ENCODE measurements around the gene PHF20.
A peak's percentile ranks its signal among the peaks of the same experiment; 100 is the strongest.

Gene PHF20

GRCh38 chr20:35886537-35886936, 114.7 kb downstream of the PHF20 start:
- no peak overlapping the region for H4K12ac ChIP-seq (ENCODE audit: low read depth, low read length)
- no peak overlapping the region for H3K9ac ChIP-seq (ENCODE audit: low read length)
- no peak overlapping the region for H2AFZ ChIP-seq (ENCODE audit: insufficient read depth, low read length, poor library complexity)
- DNase-seq = peak in 1 of 2 donors; percentile 52
- H4K8ac ChIP-seq (ENCODE audit: low read depth, low read length) = no peak overlapping the region
- H3K27ac ChIP-seq (ENCODE audit: low read depth, low read length) = no peak overlapping the region
- peaks cover 3 to 8% of the 10 kb centered on the region in 2 experiments for H3K4me1 ChIP-seq (ENCODE audit: control insufficient read depth in 1 of 2, insufficient read depth in 2 of 2, low read length in 2 of 2)
- H3K79me1 ChIP-seq (ENCODE audit: low read length) = peaks cover 3% of the 10 kb centered on the region
- H2AK5ac ChIP-seq (ENCODE audit: low read length) = no peak overlapping the region
- no CpG with 5 or more reads among the region's 3 CpGs for WGBS (ENCODE audit: extremely low coverage, insufficient coverage, insufficient read length)
- no peak overlapping the region for H3K4me3 ChIP-seq (ENCODE audit: low read depth, low read length)
- no peak overlapping the region for H2BK5ac ChIP-seq (ENCODE audit: low read depth, low read length, poor library complexity)
- no peak overlapping the region for H2BK120ac ChIP-seq (ENCODE audit: insufficient read depth, low read length, poor library complexity)
- peaks cover 2% of the 10 kb centered on the region in 2 experiments for H3K36me3 ChIP-seq (ENCODE audit: control insufficient read depth in 1 of 2, insufficient read depth in 2 of 2, low read length in 2 of 2)
- no peak overlapping the region for H3K23ac ChIP-seq (ENCODE audit: low read length)
- no peak overlapping the region for H3K14ac ChIP-seq (ENCODE audit: low read length)
- no peak overlapping the region for H2BK12ac ChIP-seq (ENCODE audit: low read length)
- H4K91ac ChIP-seq (ENCODE audit: low read depth, low read length) = no peak overlapping the region
- no peaks in the 10 kb centered on the region for H3K27me3 ChIP-seq (ENCODE audit: insufficient read depth, low read length)
- H3K79me2 ChIP-seq (ENCODE audit: control insufficient read depth, insufficient read depth, low read length, poor library complexity) = no peaks in the 10 kb centered on the region
- no peak overlapping the region for H3K4ac ChIP-seq (ENCODE audit: low read depth, low read length)
- H3K4me2 ChIP-seq (ENCODE audit: low read length) = no peak overlapping the region
- H3K9me3 ChIP-seq (ENCODE audit: insufficient read depth, low read depth, low read length) = no peaks in the 10 kb centered on the region
- H3K18ac ChIP-seq (ENCODE audit: low read length) = no peak overlapping the region

- no peak overlapping the region for H3K27ac ChIP-seq (ENCODE audit: low read depth, low read length)
- H3K23ac ChIP-seq (ENCODE audit: low read length) = no peak overlapping the region
- no CpG with 5 or more reads among the region's 8 CpGs for WGBS (ENCODE audit: extremely low coverage, insufficient coverage, insufficient read length)
- H3K14ac ChIP-seq (ENCODE audit: low read length) = no peak overlapping the region
- H4K8ac ChIP-seq (ENCODE audit: low read depth, low read length) = no peak overlapping the region
- H3K4me3 ChIP-seq (ENCODE audit: low read depth, low read length) = no peak overlapping the region
- no peak overlapping the region for H3K4me2 ChIP-seq (ENCODE audit: low read length)
- H3K79me2 ChIP-seq (ENCODE audit: control insufficient read depth, insufficient read depth, low read length, poor library complexity) = no peaks in the 10 kb centered on the region
- H2BK120ac ChIP-seq (ENCODE audit: insufficient read depth, low read length, poor library complexity) = no peak overlapping the region
- H4K91ac ChIP-seq (ENCODE audit: low read depth, low read length) = no peak overlapping the region
- peaks cover 0 to 2% of the 10 kb centered on the region in 2 experiments for H3K36me3 ChIP-seq (ENCODE audit: control insufficient read depth in 1 of 2, insufficient read depth in 2 of 2, low read length in 2 of 2)
- H3K4ac ChIP-seq (ENCODE audit: low read depth, low read length) = no peak overlapping the region
- no peak overlapping the region for H4K12ac ChIP-seq (ENCODE audit: low read depth, low read length)
- H3K27me3 ChIP-seq (ENCODE audit: insufficient read depth, low read length) = no peaks in the 10 kb centered on the region
- H2AFZ ChIP-seq (ENCODE audit: insufficient read depth, low read length, poor library complexity) = no peak overlapping the region
- DNase-seq = no peak
- no peak overlapping the region for H3K9ac ChIP-seq (ENCODE audit: low read length)
- no peaks in the 10 kb centered on the region for H3K9me3 ChIP-seq (ENCODE audit: insufficient read depth, low read depth, low read length)
- H2BK12ac ChIP-seq (ENCODE audit: low read length) = no peak overlapping the region
- H2AK5ac ChIP-seq (ENCODE audit: low read length) = no peak overlapping the region
- peaks cover 3% of the 10 kb centered on the region for H3K79me1 ChIP-seq (ENCODE audit: low read length)
- no peak overlapping the region for H3K18ac ChIP-seq (ENCODE audit: low read length)
- no peak overlapping the region for H2BK5ac ChIP-seq (ENCODE audit: low read depth, low read length, poor library complexity)
- peaks cover 1 to 8% of the 10 kb centered on the region in 2 experiments for H3K4me1 ChIP-seq (ENCODE audit: control insufficient read depth in 1 of 2, insufficient read depth in 2 of 2, low read length in 2 of 2)
These were observed 115.7 kb downstream of the PHF20 start for GRCh38 chr20:35887393-35888064.

GRCh38 chr20:35888657-35889056, 116.8 kb downstream of the PHF20 start:
- no peak overlapping the region for H3K9ac ChIP-seq (ENCODE audit: low read length)
- no CpG with 5 or more reads among the region's 1 CpG for WGBS (ENCODE audit: extremely low coverage, insufficient coverage, insufficient read length)
- no peak overlapping the region for H3K4ac ChIP-seq (ENCODE audit: low read depth, low read length)
- no peak overlapping the region for H2AFZ ChIP-seq (ENCODE audit: insufficient read depth, low read length, poor library complexity)
- H4K91ac ChIP-seq (ENCODE audit: low read depth, low read length) = no peak overlapping the region
- H4K8ac ChIP-seq (ENCODE audit: low read depth, low read length) = no peak overlapping the region
- no peaks in the 10 kb centered on the region for H3K79me2 ChIP-seq (ENCODE audit: control insufficient read depth, insufficient read depth, low read length, poor library complexity)
- no peak overlapping the region for H3K18ac ChIP-seq (ENCODE audit: low read length)
- H3K27ac ChIP-seq (ENCODE audit: low read depth, low read length) = no peak overlapping the region
- DNase-seq = peak in 1 of 2 donors; percentile 29
- no peak overlapping the region for H4K12ac ChIP-seq (ENCODE audit: low read depth, low read length)
- no peak overlapping the region for H2BK12ac ChIP-seq (ENCODE audit: low read length)
- no peaks in the 10 kb centered on the region for H3K9me3 ChIP-seq (ENCODE audit: insufficient read depth, low read depth, low read length)
- H3K4me2 ChIP-seq (ENCODE audit: low read length) = no peak overlapping the region
- no peak overlapping the region for H3K4me3 ChIP-seq (ENCODE audit: low read depth, low read length)
- no peak overlapping the region for H2AK5ac ChIP-seq (ENCODE audit: low read length)
- no peak overlapping the region for H3K14ac ChIP-seq (ENCODE audit: low read length)
- no peaks in the 10 kb centered on the region for H3K27me3 ChIP-seq (ENCODE audit: insufficient read depth, low read length)
- no peak overlapping the region for H2BK120ac ChIP-seq (ENCODE audit: insufficient read depth, low read length, poor library complexity)
- no peak overlapping the region for H2BK5ac ChIP-seq (ENCODE audit: low read depth, low read length, poor library complexity)
- H3K79me1 ChIP-seq (ENCODE audit: low read length) = no peaks in the 10 kb centered on the region
- H3K23ac ChIP-seq (ENCODE audit: low read length) = no peak overlapping the region
- H3K36me3 ChIP-seq (ENCODE audit: control insufficient read depth in 1 of 2, insufficient read depth in 2 of 2, low read length in 2 of 2) = peaks cover 0 to 2% of the 10 kb centered on the region in 2 experiments
- peaks cover 0 to 4% of the 10 kb centered on the region in 2 experiments for H3K4me1 ChIP-seq (ENCODE audit: control insufficient read depth in 1 of 2, insufficient read depth in 2 of 2, low read length in 2 of 2)

- no peak overlapping the region for H3K4me3 ChIP-seq (ENCODE audit: low read depth, low read length)
- no peak overlapping the region for H4K8ac ChIP-seq (ENCODE audit: low read depth, low read length)
- no peaks in the 10 kb centered on the region for H3K79me1 ChIP-seq (ENCODE audit: low read length)
- no peaks in the 10 kb centered on the region for H3K9me3 ChIP-seq (ENCODE audit: insufficient read depth, low read depth, low read length)
- no peak overlapping the region for H3K9ac ChIP-seq (ENCODE audit: low read length)
- H3K4me1 ChIP-seq (ENCODE audit: control insufficient read depth in 1 of 2, insufficient read depth in 2 of 2, low read length in 2 of 2) = peaks cover 0 to 4% of the 10 kb centered on the region in 2 experiments
- no peaks in the 10 kb centered on the region for H3K79me2 ChIP-seq (ENCODE audit: control insufficient read depth, insufficient read depth, low read length, poor library complexity)
- H3K4ac ChIP-seq (ENCODE audit: low read depth, low read length) = no peak overlapping the region
- no CpG with 5 or more reads among the region's 2 CpGs for WGBS (ENCODE audit: extremely low coverage, insufficient coverage, insufficient read length)
- H3K27me3 ChIP-seq (ENCODE audit: insufficient read depth, low read length) = no peaks in the 10 kb centered on the region
- H2BK120ac ChIP-seq (ENCODE audit: insufficient read depth, low read length, poor library complexity) = no peak overlapping the region
- no peak overlapping the region for H2BK5ac ChIP-seq (ENCODE audit: low read depth, low read length, poor library complexity)
- no peak overlapping the region for H3K23ac ChIP-seq (ENCODE audit: low read length)
- no peak overlapping the region for H3K27ac ChIP-seq (ENCODE audit: low read depth, low read length)
- no peak overlapping the region for H2AK5ac ChIP-seq (ENCODE audit: low read length)
- DNase-seq = peak; percentile 24 to 55
- H3K14ac ChIP-seq (ENCODE audit: low read length) = no peak overlapping the region
- no peak overlapping the region for H4K12ac ChIP-seq (ENCODE audit: low read depth, low read length)
- H2AFZ ChIP-seq (ENCODE audit: insufficient read depth, low read length, poor library complexity) = no peak overlapping the region
- no peak overlapping the region for H2BK12ac ChIP-seq (ENCODE audit: low read length)
- no peak overlapping the region for H3K18ac ChIP-seq (ENCODE audit: low read length)
- no peak overlapping the region for H4K91ac ChIP-seq (ENCODE audit: low read depth, low read length)
- no peak overlapping the region for H3K4me2 ChIP-seq (ENCODE audit: low read length)
- peaks cover 0 to 2% of the 10 kb centered on the region in 2 experiments for H3K36me3 ChIP-seq (ENCODE audit: control insufficient read depth in 1 of 2, insufficient read depth in 2 of 2, low read length in 2 of 2)
These were observed 119.6 kb downstream of the PHF20 start for GRCh38 chr20:35891375-35891774.
